ENCODE data around the gene ZBTB5. TPM values are rescaled to one million over a fixed set of nuclear protein-coding genes. Genes with fewer than 3 reads are reported as not detected.

The ZBTB5 gene
- total and polyA plus RNA-seq, 2 of the 13 experiments (the other 11 are each of a cell fraction or from before 2014, with no cell fraction given), result 12.5 to 20.5 TPM

- TF ChIP-seq SOX5 (CRISPR knock-in tag; IDR thresholded peaks at IDR 0.05; ENCODE audit: borderline replicate concordance), result peak; percentile 27; the same call in 1 of the 2 replicates
- TF ChIP-seq ZNF512B (CRISPR knock-in tag; IDR thresholded peaks at IDR 0.05; ENCODE audit: borderline replicate concordance), result peak; percentile 41; the same call in 1 of the 2 replicates
- no peak for TF ChIP-seq TP53 (CRISPR knock-in tag; conservative IDR thresholded peaks at IDR 0.05)
- TF ChIP-seq, protein P1, sequence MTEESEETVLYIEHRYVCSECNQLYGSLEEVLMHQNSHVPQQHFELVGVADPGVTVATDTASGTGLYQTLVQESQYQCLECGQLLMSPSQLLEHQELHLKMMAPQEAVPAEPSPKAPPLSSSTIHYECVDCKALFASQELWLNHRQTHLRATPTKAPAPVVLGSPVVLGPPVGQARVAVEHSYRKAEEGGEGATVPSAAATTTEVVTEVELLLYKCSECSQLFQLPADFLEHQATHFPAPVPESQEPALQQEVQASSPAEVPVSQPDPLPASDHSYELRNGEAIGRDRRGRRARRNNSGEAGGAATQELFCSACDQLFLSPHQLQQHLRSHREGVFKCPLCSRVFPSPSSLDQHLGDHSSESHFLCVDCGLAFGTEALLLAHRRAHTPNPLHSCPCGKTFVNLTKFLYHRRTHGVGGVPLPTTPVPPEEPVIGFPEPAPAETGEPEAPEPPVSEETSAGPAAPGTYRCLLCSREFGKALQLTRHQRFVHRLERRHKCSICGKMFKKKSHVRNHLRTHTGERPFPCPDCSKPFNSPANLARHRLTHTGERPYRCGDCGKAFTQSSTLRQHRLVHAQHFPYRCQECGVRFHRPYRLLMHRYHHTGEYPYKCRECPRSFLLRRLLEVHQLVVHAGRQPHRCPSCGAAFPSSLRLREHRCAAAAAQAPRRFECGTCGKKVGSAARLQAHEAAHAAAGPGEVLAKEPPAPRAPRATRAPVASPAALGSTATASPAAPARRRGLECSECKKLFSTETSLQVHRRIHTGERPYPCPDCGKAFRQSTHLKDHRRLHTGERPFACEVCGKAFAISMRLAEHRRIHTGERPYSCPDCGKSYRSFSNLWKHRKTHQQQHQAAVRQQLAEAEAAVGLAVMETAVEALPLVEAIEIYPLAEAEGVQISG (CRISPR knock-in tag; IDR thresholded peaks at IDR 0.05), result peak; percentile 23; the same call in 1 of the 2 replicates
- TF ChIP-seq, protein P2, sequence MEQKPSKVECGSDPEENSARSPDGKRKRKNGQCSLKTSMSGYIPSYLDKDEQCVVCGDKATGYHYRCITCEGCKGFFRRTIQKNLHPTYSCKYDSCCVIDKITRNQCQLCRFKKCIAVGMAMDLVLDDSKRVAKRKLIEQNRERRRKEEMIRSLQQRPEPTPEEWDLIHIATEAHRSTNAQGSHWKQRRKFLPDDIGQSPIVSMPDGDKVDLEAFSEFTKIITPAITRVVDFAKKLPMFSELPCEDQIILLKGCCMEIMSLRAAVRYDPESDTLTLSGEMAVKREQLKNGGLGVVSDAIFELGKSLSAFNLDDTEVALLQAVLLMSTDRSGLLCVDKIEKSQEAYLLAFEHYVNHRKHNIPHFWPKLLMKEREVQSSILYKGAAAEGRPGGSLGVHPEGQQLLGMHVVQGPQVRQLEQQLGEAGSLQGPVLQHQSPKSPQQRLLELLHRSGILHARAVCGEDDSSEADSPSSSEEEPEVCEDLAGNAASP (CRISPR knock-in tag; IDR thresholded peaks at IDR 0.05; ENCODE audit: borderline replicate concordance), result peak; percentile 41; the same call in 1 of the 2 replicates
- TF ChIP-seq SMC3 (IDR thresholded peaks at IDR 0.05; ENCODE audit: low read length), result peak; percentile 66; the same call in 1 of the 2 replicates
- TF ChIP-seq, protein P3, sequence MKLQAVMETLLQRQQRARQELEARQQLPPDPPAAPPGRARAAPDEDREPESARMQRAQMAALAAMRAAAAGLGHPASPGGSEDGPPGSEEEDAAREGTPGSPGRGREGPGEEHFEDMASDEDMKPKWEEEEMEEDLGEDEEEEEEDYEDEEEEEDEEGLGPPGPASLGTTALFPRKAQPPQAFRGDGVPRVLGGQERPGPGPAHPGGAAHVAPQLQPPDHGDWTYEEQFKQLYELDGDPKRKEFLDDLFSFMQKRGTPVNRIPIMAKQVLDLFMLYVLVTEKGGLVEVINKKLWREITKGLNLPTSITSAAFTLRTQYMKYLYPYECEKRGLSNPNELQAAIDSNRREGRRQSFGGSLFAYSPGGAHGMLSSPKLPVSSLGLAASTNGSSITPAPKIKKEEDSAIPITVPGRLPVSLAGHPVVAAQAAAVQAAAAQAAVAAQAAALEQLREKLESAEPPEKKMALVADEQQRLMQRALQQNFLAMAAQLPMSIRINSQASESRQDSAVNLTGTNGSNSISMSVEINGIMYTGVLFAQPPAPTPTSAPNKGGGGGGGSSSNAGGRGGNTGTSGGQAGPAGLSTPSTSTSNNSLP (IDR thresholded peaks at IDR 0.05; ENCODE audit: low read depth, low read length), result 0 out of 2 replicates have a peak, but pooled peaks have one; percentile 8
- TF ChIP-seq DNMT1 (CRISPR knock-in tag; IDR thresholded peaks at IDR 0.05), result no peak
- peak; percentile 22; the same call in 1 of the 2 replicates for TF ChIP-seq ZFY (CRISPR knock-in tag; IDR thresholded peaks at IDR 0.05)
- TF ChIP-seq ZNF691 (CRISPR knock-in tag; IDR thresholded peaks at IDR 0.05; ENCODE audit: borderline replicate concordance, low read depth), result peak; percentile 79; the same call in 1 of the 2 replicates
- 0 out of 2 replicates have a peak, but pooled peaks have one; percentile 0 for TF ChIP-seq TARDBP (CRISPR knock-in tag; IDR thresholded peaks at IDR 0.05)
- TF ChIP-seq MEIS1 (CRISPR knock-in tag; IDR thresholded peaks at IDR 0.05; ENCODE audit: borderline replicate concordance), result no peak
- peak; percentile 65; the same call in 1 of the 2 replicates for TF ChIP-seq HOMEZ (CRISPR knock-in tag; IDR thresholded peaks at IDR 0.05; ENCODE audit: low read depth)
Measured at GRCh38 chr9:37415011-37415719, 50.1 kb downstream of the ZBTB5 start (continued).

All from HepG2 (cell line).